Measurements from ENCODE around the gene SNX24.

DNA sequence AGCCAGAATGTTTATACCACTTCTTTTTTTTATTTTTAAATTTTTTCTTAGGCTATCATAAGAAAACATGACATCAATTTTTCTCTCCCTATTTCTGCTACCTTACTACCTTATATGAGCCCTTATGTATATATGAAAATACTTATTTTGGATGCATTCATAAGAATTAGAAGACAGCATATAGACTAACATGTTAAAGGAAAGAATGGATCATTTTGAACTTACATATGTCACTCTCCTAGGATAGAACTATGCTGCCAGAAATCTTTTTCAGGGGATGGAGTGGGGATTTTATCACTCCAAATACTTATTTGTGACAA lies 51.8 kb downstream of the SNX24 start:
- TF ChIP-seq CTCF (IDR thresholded peaks at IDR 0.05) (no peak), POLR2A (IDR thresholded peaks at IDR 0.05) (no peak)
